CD4-positive, alpha-beta T cell treated with Interleukin-2 at 100 ng/mL for 4 hours (primary cell): ENCODE data around the gene SOCS3.

Experiments
- DNase-seq: peaks from one replicate; pipeline ENCODE4 v3.0.0-alpha.2; 2020; ENCODE audit warnings: low spot score

Gene SOCS3

GRCh38 chr17:78367193-78367592, 7.3 kb upstream of the SOCS3 start:
- DNase-seq, result no peak

GRCh38 chr17:78366109-78366848, 6.4 kb upstream of the SOCS3 start:
- no peak for DNase-seq

- DNase-seq, result no peak
Observed at GRCh38 chr17:78365561-78366108, 5.8 kb upstream of the SOCS3 start.

GRCh38 chr17:78364436-78365281, 4.8 kb upstream of the SOCS3 start:
- DNase-seq, result no peak

- no peak for DNase-seq
Observed at GRCh38 chr17:78362671-78363070, 2.8 kb upstream of the SOCS3 start.

GRCh38 chr17:78362232-78362631, 2.4 kb upstream of the SOCS3 start:
- no peak for DNase-seq

GRCh38 chr17:78361225-78361701, 1.4 kb upstream of the SOCS3 start:
- DNase-seq, result no peak

- DNase-seq, result peak; percentile 88
Observed at GRCh38 chr17:78360371-78361224, 721 bp upstream of the SOCS3 start.

- peak; percentile 27 for DNase-seq
Observed at GRCh38 chr17:78359321-78359996, 418 bp downstream of the SOCS3 start.

GRCh38 chr17:78358538-78359320, 1.1 kb downstream of the SOCS3 start:
- no peak for DNase-seq

GRCh38 chr17:78357672-78358537, 2.0 kb downstream of the SOCS3 start:
- no peak for DNase-seq

GRCh38 chr17:78357177-78357586, 2.7 kb downstream of the SOCS3 start:
- no peak for DNase-seq

- peak; percentile 95 for DNase-seq
Observed at GRCh38 chr17:78356101-78356713, 3.7 kb downstream of the SOCS3 start.

- no peak for DNase-seq
Observed at GRCh38 chr17:78355701-78356100, 4.2 kb downstream of the SOCS3 start.

GRCh38 chr17:78355045-78355641, 4.7 kb downstream of the SOCS3 start:
- DNase-seq, result peak; percentile 34

- no peak for DNase-seq
Observed at GRCh38 chr17:78353834-78354233, 6.0 kb downstream of the SOCS3 start.

GRCh38 chr17:78351449-78352006, 8.3 kb downstream of the SOCS3 start:
- DNase-seq, result no peak

- DNase-seq, result no peak
Observed at GRCh38 chr17:78349891-78350642, 9.8 kb downstream of the SOCS3 start.
